Psoas muscle (tissue), 8 donors: Measurements from ENCODE around the gene INKA1. TPM values are rescaled to one million over a fixed set of nuclear protein-coding genes. Genes with fewer than 3 reads are reported as not detected.

Source experiments
- ATAC-seq, 4 donors: fragments of 200-7000 bp; cut with Tn5 transposase; one replicate each; pipeline ENCODE4 v1.9.1; 2020; ENCODE audit warnings: moderate library complexity in 3 of 4, mild to moderate bottlenecking in 2 of 4
- DNase-seq, 2 donors: peaks; one replicate each; pipeline ENCODE4 v3.0.0-alpha.2; 2020
- H3K27ac ChIP-seq: fragments of 200-600 bp; one replicate; pipeline ENCODE4 v1.8.0; 2022
- H3K27me3 ChIP-seq, 3 donors: fragments of 200-600 bp in 1 of 3; one replicate each; pipeline versions ENCODE4 v1.6.1 to v1.8.0; 2013 to 2022; ENCODE audit warnings: low read length in 2 of 3, mild to moderate bottlenecking in 2 of 3, moderate library complexity in 1 of 3; ENCODE audit not compliant: insufficient read depth in 3 of 3
- H3K36me3 ChIP-seq, 2 donors: fragments of 200-600 bp in 1 of 2; one replicate each; pipeline versions ENCODE4 v1.6.1 to v1.8.0; 2013 to 2022; ENCODE audit warnings: low read depth in 1 of 2, mild to moderate bottlenecking in 1 of 2, moderate library complexity in 1 of 2; ENCODE audit not compliant: insufficient read depth in 1 of 2
- H3K4me1 ChIP-seq: fragments of 200-600 bp; one replicate; pipeline ENCODE4 v1.8.0; 2022
- H3K4me3 ChIP-seq: fragments of 200-600 bp; one replicate; pipeline ENCODE4 v1.8.0; 2022; ENCODE audit warnings: mild to moderate bottlenecking
- H3K9me3 ChIP-seq: fragments of 200-600 bp; one replicate; pipeline ENCODE4 v1.8.0; 2022
- CTCF ChIP-seq: fragments of 200-600 bp; IDR thresholded peaks from one replicate; pipeline ENCODE4 v1.8.0; 2022; ENCODE audit warnings: antibody characterized with exemption
- WGBS, 3 donors: extraction: QIAGEN DNeasy Blood & Tissue Kit; methylation state at CpG; one replicate each; pipeline versions ENCODE4 v1.1.6 to v1.1.7; 2013; 5-methylcytosine and 5-hydroxymethylcytosine counted together
- intact Hi-C, 2 donors: fragments of 100-400 bp; cut with DNase I; formaldehyde crosslinking; loops; one replicate each; pipeline versions ENCODE4 v1.11.0 to v1.14.2; 2022
- polyA plus RNA-seq, 3 donors: library from polyadenylated mRNA; stranded (reverse); fragments of 200-250 nt; gene quantifications; one replicate each; pipeline ENCODE4 v1.2.3, GENCODE V29; 2013
- total RNA-seq, 4 donors: library from RNA; stranded (reverse); fragmentation: NEBNext Ultra II Directional in 2 of 4; extraction: Animal tissue kit (Norgen Biotek cat#: 25700) in 2 of 4; gene quantifications; one replicate each; pipeline versions ENCODE4 v1.2.1 to v1.2.4, GENCODE V29; 2021 to 2023
- donor health status: healthy with polysubstance abuse.
- donor health status: DM: no; HTN: no; CAD: no; lungs with moderate emphysema.
- donor health status: Bipolar disorder and iron deficiency.
- donor health status: healthy.
- donor health status: DM: yes; HTN: yes; CAD: no.
- donor health status: DM: no; HTN: no; CAD: no.
- donor health status: DM: no; HTN: no; CAD: no.
- donor health status: DM: yes; HTN: yes; CAD: no.

Gene INKA1
- total and polyA plus RNA-seq, 7 donors = 2.2 to 20.1 (median 3.6) TPM

DNA sequence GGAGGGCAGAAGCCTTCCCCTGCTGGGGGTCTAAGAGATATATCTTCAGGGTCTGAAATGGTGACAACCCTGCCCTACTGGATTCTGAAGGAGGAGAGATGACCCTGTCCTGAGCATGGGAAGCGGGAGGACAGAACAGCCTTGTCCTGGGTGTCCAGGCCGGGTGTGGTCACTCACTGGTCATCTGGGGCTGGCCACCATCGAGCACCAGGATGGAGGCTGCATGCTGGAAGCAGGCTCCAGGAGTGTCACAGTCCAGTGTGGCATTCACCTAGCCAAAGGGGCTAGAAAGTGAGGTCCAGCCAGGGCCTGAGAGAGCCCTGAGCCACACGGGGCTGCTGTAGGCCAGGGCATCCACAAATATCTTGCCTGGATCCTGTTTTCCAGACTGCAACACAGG is 8.6 kb upstream of the INKA1 start:
- Histone ChIP-seq H3K27me3 (no peaks in the 10 kb centered on the region), H3K36me3 (no peaks in the 10 kb centered on the region), H3K9me3 (no peaks in the 10 kb centered on the region), H3K4me3 (no peak overlapping the region), H3K4me1 (no peaks in the 10 kb centered on the region), H3K27ac (no peak overlapping the region)
- no peak for DNase-seq
- ATAC-seq = no peak
- intact Hi-C loops = no loop called here
- WGBS, 3 donors = 79 to 81% (median 79%) methylated on average over 4 of the region's 4 CpGs
- TF ChIP-seq CTCF = no peak

DNA sequence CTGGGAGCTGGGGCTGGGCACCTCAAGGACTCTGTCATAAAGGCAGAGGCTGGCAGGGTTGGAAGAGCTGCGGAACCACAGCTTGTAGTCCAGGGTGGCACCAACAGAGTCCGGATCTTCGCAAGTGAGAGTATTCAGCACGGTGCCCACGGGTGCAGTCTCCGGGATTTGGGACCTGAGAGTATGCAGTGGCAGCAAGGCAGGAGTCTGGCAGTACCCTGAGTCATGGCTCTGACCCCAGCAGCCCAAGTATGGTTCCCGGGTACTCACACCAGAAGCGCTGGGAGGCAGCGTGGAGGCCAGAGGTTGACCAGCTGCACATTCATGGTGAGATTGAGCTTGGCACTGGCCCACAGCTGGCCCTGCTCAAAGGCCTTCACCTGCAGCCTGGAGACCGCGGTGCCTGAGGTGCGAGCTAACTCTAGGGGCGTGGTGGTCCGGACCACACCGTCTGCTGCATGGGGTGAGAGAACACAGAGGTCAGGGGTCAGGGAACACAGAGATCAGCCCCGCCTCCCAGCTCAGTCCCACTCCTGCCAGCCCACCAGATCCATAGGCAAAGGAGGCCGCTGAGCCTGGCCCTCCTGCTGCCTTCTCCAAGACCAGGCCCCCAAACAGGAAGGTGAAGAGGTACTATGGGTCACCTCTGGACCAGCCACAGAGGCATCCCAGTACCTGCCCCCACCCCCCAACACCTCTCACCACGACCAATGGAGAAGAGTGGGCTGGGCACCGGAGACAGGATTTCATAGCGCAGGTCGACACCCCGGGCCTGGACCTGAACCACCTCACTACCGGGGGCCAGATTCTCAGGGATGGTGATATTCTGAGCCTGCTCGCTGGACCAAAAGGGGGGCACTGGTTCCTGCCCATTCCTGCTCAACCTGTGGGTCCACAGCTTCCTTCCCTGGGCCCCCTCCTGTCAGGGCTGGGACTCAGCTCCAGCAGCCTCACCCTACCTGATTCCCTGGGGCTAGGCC is 7.8 kb upstream of the INKA1 start:
- DNase-seq (no peak), ATAC-seq (no peak)
- H3K4me1 ChIP-seq = no peaks in the 10 kb centered on the region
- no peak overlapping the region for H3K4me3 ChIP-seq
- intact Hi-C loops = no loop called here
- H3K36me3 ChIP-seq = no peaks in the 10 kb centered on the region
- no peaks in the 10 kb centered on the region for H3K9me3 ChIP-seq
- H3K27me3 ChIP-seq = no peaks in the 10 kb centered on the region
- TF ChIP-seq CTCF = no peak
- 83 to 84% (median 84%) methylated on average over 24 of the region's 24 CpGs for WGBS, 3 donors
- no peak overlapping the region for H3K27ac ChIP-seq

DNA sequence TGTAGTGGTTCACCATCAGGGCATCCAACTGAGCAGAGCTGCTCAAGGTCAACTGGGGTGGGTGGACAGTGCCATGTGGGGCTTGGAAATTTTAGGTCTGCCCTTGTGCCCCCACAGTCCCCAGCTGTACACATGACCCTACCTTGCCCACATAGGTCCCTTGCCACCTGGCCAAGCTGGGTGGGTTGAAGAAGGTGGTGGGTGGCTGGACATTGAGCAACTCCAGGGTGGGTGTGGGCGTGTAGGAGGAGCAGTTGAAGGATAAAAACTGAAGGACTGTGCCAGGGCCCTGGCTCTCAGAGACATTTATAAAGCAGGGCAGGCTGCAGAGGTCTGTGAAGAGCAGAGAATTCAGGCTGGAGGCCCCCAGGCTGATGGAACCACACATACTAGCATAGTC is 4.0 kb upstream of the INKA1 start:
- no peak for TF ChIP-seq CTCF
- ATAC-seq (no peak), DNase-seq (peak in 1 of 2 donors; percentile 47)
- peaks cover 3% of the 10 kb centered on the region for H3K4me1 ChIP-seq
- no peak overlapping the region for H3K4me3 ChIP-seq
- WGBS, 3 donors = 94 to 100% (median 94%) methylated on average over 1 of the region's 1 CpG
- intact Hi-C loops = no loop called here
- no peak overlapping the region for H3K27ac ChIP-seq
- H3K27me3 ChIP-seq = no peaks in the 10 kb centered on the region
- no peaks in the 10 kb centered on the region for H3K9me3 ChIP-seq
- H3K36me3 ChIP-seq = no peaks in the 10 kb centered on the region

DNA sequence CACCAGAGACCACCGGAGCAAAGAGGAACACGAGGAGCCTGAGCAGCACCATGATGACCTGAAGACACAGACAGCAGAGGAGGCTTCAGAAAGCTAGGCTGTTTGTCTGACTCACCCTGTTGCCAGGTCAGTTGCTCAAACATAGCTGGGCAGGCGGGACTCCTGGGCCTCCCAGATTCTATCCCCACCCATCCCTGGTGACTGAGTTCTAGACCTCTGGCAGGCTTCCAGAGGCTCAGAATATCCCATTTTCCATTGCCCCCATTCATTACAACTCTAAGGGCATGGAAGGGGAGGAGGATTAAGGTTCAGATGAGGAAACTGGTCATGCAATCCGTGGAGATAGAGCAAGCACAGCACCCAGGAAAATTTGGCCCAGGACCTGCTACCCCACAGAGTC is 3.3 kb upstream of the INKA1 start, which contains the start of gene CDHR4:
TSS of gene CDHR4 (minus strand) at position 113 of the 400 bp plus-strand sequence. CDS start at position 52, 61 bp downstream.
- DNase-seq (peak; percentile 45 to 67), ATAC-seq (no peak)
- H3K27me3 ChIP-seq = no peaks in the 10 kb centered on the region
- H3K36me3 ChIP-seq = peaks cover 0 to 5% of the 10 kb centered on the region in 2 donors
- H3K4me3 ChIP-seq = no peak within 1 kb of the TSS
- H3K27ac ChIP-seq = no peak within 1 kb of the TSS
- H3K9me3 ChIP-seq = no peaks in the 10 kb centered on the region
- no peak for TF ChIP-seq CTCF
- H3K4me1 ChIP-seq = peaks cover 10% of the 10 kb centered on the region
- WGBS, 3 donors = 50 to 58% (median 54%) methylated on average over 4 of the region's 4 CpGs
- intact Hi-C loops = loop anchor here (5.0 kb wide), 1 partner anchor 108 kb away; no protein-coding TSS in a partner anchor
